NCI-H345 (cell line): ENCODE data around the gene SLC6A6.
A peak's percentile ranks its signal among the peaks of the same experiment; 100 is the strongest.

Source experiments
- DNase-seq: peaks from one replicate; lab custom pipeline; 2025; lab: John Stamatoyannopoulos, UW

SLC6A6 gene

GRCh38 chr3:14402304-14402811 is at the start of gene SLC6A6:
Gene SLC6A6, plus strand, starts transcription at chr3:14402606. Its CDS starts 41,029 bp downstream, at chr3:14443635.
- peak; percentile 89 for DNase-seq

- DNase-seq = no peak
Observed at GRCh38 chr3:14353502-14353901, 48.9 kb upstream of the SLC6A6 start.

- no peak for DNase-seq
Observed at GRCh38 chr3:14357463-14357862, 44.9 kb upstream of the SLC6A6 start.

GRCh38 chr3:14358426-14359211 is 43.8 kb upstream of the SLC6A6 start:
- no peak for DNase-seq

- no peak for DNase-seq
Observed at GRCh38 chr3:14359348-14359747, 43.1 kb upstream of the SLC6A6 start.

- DNase-seq = no peak
Observed at GRCh38 chr3:14360123-14360881, 42.1 kb upstream of the SLC6A6 start.

- no peak for DNase-seq
Observed at GRCh38 chr3:14361068-14361677, 41.2 kb upstream of the SLC6A6 start.

- DNase-seq = no peak
Observed at GRCh38 chr3:14362890-14363289, 39.5 kb upstream of the SLC6A6 start.

GRCh38 chr3:14363379-14363778 is 39.0 kb upstream of the SLC6A6 start:
- no peak for DNase-seq

GRCh38 chr3:14363991-14364390 is 38.4 kb upstream of the SLC6A6 start:
- no peak for DNase-seq

GRCh38 chr3:14364580-14365292 is 37.7 kb upstream of the SLC6A6 start:
- no peak for DNase-seq

- no peak for DNase-seq
Observed at GRCh38 chr3:14366248-14366647, 36.2 kb upstream of the SLC6A6 start.

GRCh38 chr3:14366915-14367823 is 35.2 kb upstream of the SLC6A6 start:
- no peak for DNase-seq

- DNase-seq = no peak
Observed at GRCh38 chr3:14368146-14368545, 34.3 kb upstream of the SLC6A6 start.

GRCh38 chr3:14368885-14369284 is 33.5 kb upstream of the SLC6A6 start:
- no peak for DNase-seq

GRCh38 chr3:14369675-14370669 is 32.4 kb upstream of the SLC6A6 start:
- peak; percentile 17 for DNase-seq

GRCh38 chr3:14370720-14371572 is 31.5 kb upstream of the SLC6A6 start:
- DNase-seq = peak; percentile 10

GRCh38 chr3:14371573-14372474 is 30.6 kb upstream of the SLC6A6 start:
- peak; percentile 84 for DNase-seq
